Right lobe of liver (tissue), 4 donors: ENCODE measurements around the gene DYNLT2B.

Source experiments
- CTCF ChIP-seq, 4 donors: fragments of 200-600 bp in 3 of 4; fragments of 450-650 bp in 1 of 4; IDR thresholded peaks; one replicate each; pipeline versions ENCODE4 v1.5.1 to v1.8.0; 2016 to 2022; ENCODE audit warnings: antibody characterized with exemption in 4 of 4, mild to moderate bottlenecking in 2 of 4
- POLR2A ChIP-seq: fragments of 450-650 bp; IDR thresholded peaks from one replicate; pipeline ENCODE4 v1.6.1; 2017; ENCODE audit warnings: antibody characterized with exemption, mild to moderate bottlenecking
- donor health status: DM: no; HTN: no; CAD: no.
- donor health status: DM: no; HTN: no; CAD: no.
- donor health status: DM: no; HTN: yes; CAD: no.

GRCh38 chr3:196350067-196350466 is 32.0 kb upstream of the DYNLT2B start:
- no peak for TF ChIP-seq CTCF (IDR thresholded peaks at IDR 0.05)
- no peak for TF ChIP-seq POLR2A
